Measurements from ENCODE around the gene UBTF.

Gene UBTF

GRCh38 chr17:44213403-44214229 lies 5.9 kb downstream of the UBTF start:
- DNase-seq: no peak

GRCh38 chr17:44212507-44213402 lies 6.7 kb downstream of the UBTF start:
- no peak for DNase-seq

GRCh38 chr17:44211281-44212265 lies 7.9 kb downstream of the UBTF start:
- no peak for DNase-seq

- no peak for DNase-seq
Observed at GRCh38 chr17:44210342-44211192, 8.9 kb downstream of the UBTF start.

- DNase-seq: no peak
Observed at GRCh38 chr17:44209786-44210341, 9.6 kb downstream of the UBTF start.

- no peak for DNase-seq
Observed at GRCh38 chr17:44207743-44208142, 11.7 kb downstream of the UBTF start.

- no peak for DNase-seq
Observed at GRCh38 chr17:44207319-44207718, 12.2 kb downstream of the UBTF start.

GRCh38 chr17:44206825-44207155 lies 12.7 kb downstream of the UBTF start:
- no peak for DNase-seq

GRCh38 chr17:44205962-44206824 lies 13.3 kb downstream of the UBTF start:
- no peak for DNase-seq

- DNase-seq: no peak
Observed at GRCh38 chr17:44204441-44204882, 15.0 kb downstream of the UBTF start.

GRCh38 chr17:44203731-44204440 lies 15.6 kb downstream of the UBTF start:
- DNase-seq: no peak

GRCh38 chr17:44202756-44203155 lies 16.7 kb downstream of the UBTF start:
- DNase-seq: no peak

- peak; percentile 60 for DNase-seq
Observed at GRCh38 chr17:44200478-44201155, 18.9 kb downstream of the UBTF start.

GRCh38 chr17:44199553-44200477 lies 19.7 kb downstream of the UBTF start, which contains the start of gene ATXN7L3:
TSS of gene ATXN7L3 (minus strand) at chr17:44199884. CDS start at chr17:44198070, 1,814 bp downstream.
- peak; percentile 91 for DNase-seq

- DNase-seq: no peak
Observed at GRCh38 chr17:44198721-44199552, 20.5 kb downstream of the UBTF start.

GRCh38 chr17:44197980-44198720 lies 21.3 kb downstream of the UBTF start:
- DNase-seq: no peak

Measured in DMS79 treated with DMSO at 0.1 percent for 48 hours (cell line).